Effector memory CD8-positive, alpha-beta T cell (primary cell): ENCODE measurements around the gene ITGA6.

Experiments used
- ATAC-seq: fragments of 150-1000 bp; cut with Tn5 transposase; replicated peaks from 2 replicates; pipeline ENCODE4 v1.10.0; 2021; ENCODE audit warnings: mild to moderate bottlenecking, moderate library complexity
- DNase-seq, 3 experiments: peaks; one replicate each; pipeline ENCODE4 v3.0.0; 2021
- H3K27ac Mint-ChIP-seq, 2 donors: one replicate each; pipeline ENCODE4 v1.8.0; 2022; ENCODE audit warnings: mild to moderate bottlenecking in 2 of 2, mixed read lengths in 2 of 2, moderate library complexity in 2 of 2
- H3K27me3 Mint-ChIP-seq, 2 donors: one replicate each; pipeline ENCODE4 v1.8.0; 2022; ENCODE audit warnings: mixed read lengths in 2 of 2
- H3K36me3 Mint-ChIP-seq: one replicate; pipeline ENCODE4 v1.8.0; 2022; ENCODE audit warnings: mild to moderate bottlenecking, moderate library complexity, mixed read lengths; ENCODE audit not compliant: insufficient read depth
- H3K4me1 Mint-ChIP-seq, 2 donors: one replicate each; pipeline ENCODE4 v1.8.0; 2022; ENCODE audit warnings: low read depth in 2 of 2, mixed read lengths in 2 of 2
- H3K4me3 Mint-ChIP-seq, 2 donors: one replicate each; pipeline ENCODE4 v1.8.0; 2022; ENCODE audit warnings: mild to moderate bottlenecking in 2 of 2, mixed read lengths in 2 of 2, moderate library complexity in 2 of 2
- H3K9me3 Mint-ChIP-seq, 2 donors: one replicate each; pipeline ENCODE4 v1.8.0; 2022; ENCODE audit warnings: mixed read lengths in 2 of 2

ITGA6 gene

DNA sequence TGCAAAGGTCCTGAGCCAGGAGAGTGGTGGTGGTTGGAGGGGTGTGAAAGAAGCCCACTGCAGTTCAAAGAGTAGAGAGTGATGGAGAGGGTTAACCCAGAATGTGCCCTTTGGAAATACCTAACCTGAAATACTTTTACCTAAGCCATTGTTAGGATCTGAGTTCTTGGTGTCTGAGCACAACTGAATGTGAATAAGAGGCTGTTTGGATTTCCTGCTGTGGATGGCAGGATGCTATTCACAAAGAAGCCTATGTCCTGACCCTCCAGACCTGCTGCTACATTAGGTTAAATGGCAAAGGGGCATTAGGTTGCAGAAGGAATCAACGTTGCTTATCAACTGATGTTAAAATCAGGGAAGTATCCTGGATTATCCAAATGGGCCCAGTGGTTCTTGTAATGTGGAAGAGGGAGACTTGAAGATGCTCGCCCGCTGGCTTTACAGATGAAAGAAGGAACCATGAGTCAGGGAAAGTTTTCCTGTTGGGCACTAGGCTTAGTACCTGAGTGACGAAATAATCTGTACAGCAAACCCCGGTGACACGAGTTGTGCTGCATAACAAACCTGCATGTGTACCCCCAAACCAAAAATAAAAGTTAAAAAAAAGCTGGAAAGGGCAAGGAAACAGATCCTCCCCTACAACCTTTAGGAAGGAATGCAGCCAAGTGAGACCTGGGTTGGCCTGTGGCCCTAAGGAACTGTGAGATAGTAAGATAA is 27.2 kb downstream of the ITGA6 start:
- no peaks in the 10 kb centered on the region for H3K27me3 Mint-ChIP-seq
- H3K4me3 Mint-ChIP-seq, result no peak overlapping the region
- H3K27ac Mint-ChIP-seq, result peak overlapping the region; percentile 26 to 51
- ATAC-seq (no peak), DNase-seq (no peak)
- peaks cover 41 to 52% of the 10 kb centered on the region in 2 donors for H3K4me1 Mint-ChIP-seq
- H3K36me3 Mint-ChIP-seq, result peaks cover 12% of the 10 kb centered on the region
- H3K9me3 Mint-ChIP-seq, result no peaks in the 10 kb centered on the region

DNA sequence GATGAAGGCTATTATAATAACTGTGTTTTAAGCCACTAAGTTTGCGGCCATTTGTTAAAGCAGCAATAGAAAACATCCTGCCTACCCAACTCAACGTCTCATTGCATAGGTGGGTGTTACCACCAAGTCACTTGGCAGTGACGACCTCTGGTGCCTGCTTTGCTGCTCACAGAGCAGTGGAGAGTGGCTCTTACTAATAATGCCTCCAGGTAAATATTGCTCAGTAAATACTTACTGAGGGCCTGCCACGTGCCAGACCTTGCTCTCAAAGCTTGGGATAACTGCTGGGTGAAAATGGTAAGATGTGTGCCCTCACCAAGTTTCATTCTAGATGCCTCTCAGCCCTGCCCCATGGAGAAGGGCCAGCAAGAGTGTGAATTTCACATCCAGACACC is 27.7 kb downstream of the ITGA6 start:
- Mint-ChIP-seq H3K36me3 (peaks cover 12% of the 10 kb centered on the region), H3K27ac (peak overlapping the region in 1 of 2 donors; percentile 26), H3K9me3 (no peaks in the 10 kb centered on the region), H3K4me3 (no peak overlapping the region), H3K27me3 (no peaks in the 10 kb centered on the region), H3K4me1 (peaks cover 44 to 53% of the 10 kb centered on the region in 2 donors)
- DNase-seq (no peak), ATAC-seq (no peak)

DNA sequence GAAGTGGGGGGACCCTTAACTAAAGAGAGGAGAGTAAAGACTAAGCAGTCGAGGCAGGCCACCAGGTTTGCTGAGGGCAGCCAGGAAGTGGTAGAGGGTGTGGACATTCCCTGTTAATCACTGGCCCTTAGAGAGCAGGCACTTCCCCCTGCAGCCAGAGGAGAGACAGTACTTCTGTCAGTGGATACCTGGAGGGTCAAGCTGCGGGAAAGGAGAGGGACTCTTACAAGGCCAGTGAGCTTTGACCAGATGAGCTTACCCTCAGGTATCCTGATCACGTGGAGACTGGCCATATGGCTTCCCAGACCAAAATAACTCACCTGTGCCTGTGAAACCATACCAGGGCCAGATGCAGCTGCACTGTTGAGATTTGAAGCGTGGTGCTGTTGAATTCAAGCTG is 28.6 kb downstream of the ITGA6 start:
- Mint-ChIP-seq H3K4me3 (no peak overlapping the region), H3K4me1 (peaks cover 47 to 58% of the 10 kb centered on the region in 2 donors)
- ATAC-seq, result no peak

DNA sequence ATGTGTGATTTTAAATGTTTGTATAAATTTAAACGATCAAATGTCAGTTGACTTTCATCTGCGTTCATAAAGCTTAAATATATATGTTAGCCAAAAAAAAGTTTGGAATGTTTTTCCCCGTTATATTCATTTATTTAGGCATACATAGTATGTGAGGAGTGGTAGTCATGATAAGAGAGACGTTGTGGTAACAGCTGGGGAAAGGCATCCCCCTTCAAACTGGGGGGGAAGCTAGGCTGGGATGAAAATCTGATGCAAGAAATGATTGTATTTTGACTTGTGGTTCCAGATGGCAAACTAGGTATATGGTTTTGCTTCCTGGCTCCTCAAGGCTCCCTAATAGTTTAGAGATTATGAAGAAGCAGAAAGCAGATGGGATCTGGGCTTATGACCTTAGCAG is 30.1 kb downstream of the ITGA6 start:
- Mint-ChIP-seq H3K27ac (peak overlapping the region; percentile 33 to 78), H3K36me3 (peaks cover 15% of the 10 kb centered on the region), H3K4me1 (peaks cover 54 to 68% of the 10 kb centered on the region in 2 donors), H3K4me3 (no peak overlapping the region), H3K27me3 (no peaks in the 10 kb centered on the region), H3K9me3 (no peaks in the 10 kb centered on the region)
- DNase-seq (no peak), ATAC-seq (no peak)

More for the DNA sequence above, 28.6 kb downstream of the ITGA6 start:
- no peak for DNase-seq
- no peaks in the 10 kb centered on the region for H3K27me3 Mint-ChIP-seq
- H3K9me3 Mint-ChIP-seq, result no peaks in the 10 kb centered on the region
- peaks cover 12% of the 10 kb centered on the region for H3K36me3 Mint-ChIP-seq
- H3K27ac Mint-ChIP-seq, result peak overlapping the region; percentile 11 to 59

DNA sequence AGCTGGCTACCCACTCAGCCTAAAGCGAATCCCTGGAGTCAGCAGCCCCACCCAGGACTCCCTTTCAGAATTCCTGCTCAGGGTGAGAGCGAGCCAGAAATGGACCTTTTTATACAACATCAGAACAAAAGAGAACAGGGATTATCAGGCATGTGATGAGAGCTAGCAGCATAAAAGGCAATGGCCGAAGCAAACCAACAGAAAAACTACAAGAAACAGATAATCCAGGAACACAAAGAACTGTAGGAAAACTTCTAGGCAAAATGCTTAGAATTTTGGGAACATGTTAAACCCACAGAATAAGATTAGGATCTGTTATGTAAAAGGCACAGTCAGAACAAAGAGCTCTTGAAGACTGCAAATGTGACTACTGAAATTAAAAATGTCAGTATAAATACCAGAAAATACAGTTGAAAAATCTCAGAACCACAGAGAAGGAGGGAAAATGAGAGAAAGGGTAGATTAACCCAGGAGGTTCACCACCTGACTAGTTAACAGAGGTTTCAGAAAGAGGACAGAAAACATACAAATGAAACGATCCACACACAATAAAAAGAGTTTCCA is 31.3 kb downstream of the ITGA6 start:
- no peak overlapping the region for H3K4me3 Mint-ChIP-seq
- no peaks in the 10 kb centered on the region for H3K9me3 Mint-ChIP-seq
- H3K4me1 Mint-ChIP-seq, result peaks cover 59 to 72% of the 10 kb centered on the region in 2 donors
- H3K36me3 Mint-ChIP-seq, result peaks cover 15% of the 10 kb centered on the region
- no peak for ATAC-seq
- no peaks in the 10 kb centered on the region for H3K27me3 Mint-ChIP-seq
- no peak for DNase-seq
- peak overlapping the region in 1 of 2 donors; percentile 33 for H3K27ac Mint-ChIP-seq

DNA sequence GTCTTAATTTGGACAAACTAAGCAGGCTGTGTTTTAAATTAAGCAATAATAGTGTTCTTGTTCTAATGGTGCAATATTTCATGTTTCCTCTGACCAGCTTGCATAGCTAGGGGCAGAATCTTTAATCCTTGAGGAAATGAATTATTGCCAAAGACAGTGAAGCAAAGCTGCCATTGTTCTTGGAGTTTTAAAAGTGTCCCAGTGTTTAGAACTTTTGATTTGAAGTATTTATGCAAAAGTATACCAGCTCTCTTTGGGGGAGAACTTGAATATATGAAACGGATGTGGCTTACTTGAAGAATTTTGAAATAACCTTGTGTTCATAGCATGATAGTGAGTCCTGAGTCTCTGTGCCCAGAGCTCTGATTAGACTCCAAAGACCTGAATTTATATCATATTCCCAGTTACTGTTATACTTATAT is 33.4 kb downstream of the ITGA6 start:
- no peaks in the 10 kb centered on the region for H3K27me3 Mint-ChIP-seq
- H3K36me3 Mint-ChIP-seq, result peaks cover 17% of the 10 kb centered on the region
- DNase-seq, result no peak
- H3K4me1 Mint-ChIP-seq, result peaks cover 68 to 79% of the 10 kb centered on the region in 2 donors
- H3K9me3 Mint-ChIP-seq, result no peaks in the 10 kb centered on the region
- H3K27ac Mint-ChIP-seq, result peak overlapping the region; percentile 33 to 49
- H3K4me3 Mint-ChIP-seq, result peak overlapping the region in 1 of 2 donors; percentile 83
- no peak for ATAC-seq

DNA sequence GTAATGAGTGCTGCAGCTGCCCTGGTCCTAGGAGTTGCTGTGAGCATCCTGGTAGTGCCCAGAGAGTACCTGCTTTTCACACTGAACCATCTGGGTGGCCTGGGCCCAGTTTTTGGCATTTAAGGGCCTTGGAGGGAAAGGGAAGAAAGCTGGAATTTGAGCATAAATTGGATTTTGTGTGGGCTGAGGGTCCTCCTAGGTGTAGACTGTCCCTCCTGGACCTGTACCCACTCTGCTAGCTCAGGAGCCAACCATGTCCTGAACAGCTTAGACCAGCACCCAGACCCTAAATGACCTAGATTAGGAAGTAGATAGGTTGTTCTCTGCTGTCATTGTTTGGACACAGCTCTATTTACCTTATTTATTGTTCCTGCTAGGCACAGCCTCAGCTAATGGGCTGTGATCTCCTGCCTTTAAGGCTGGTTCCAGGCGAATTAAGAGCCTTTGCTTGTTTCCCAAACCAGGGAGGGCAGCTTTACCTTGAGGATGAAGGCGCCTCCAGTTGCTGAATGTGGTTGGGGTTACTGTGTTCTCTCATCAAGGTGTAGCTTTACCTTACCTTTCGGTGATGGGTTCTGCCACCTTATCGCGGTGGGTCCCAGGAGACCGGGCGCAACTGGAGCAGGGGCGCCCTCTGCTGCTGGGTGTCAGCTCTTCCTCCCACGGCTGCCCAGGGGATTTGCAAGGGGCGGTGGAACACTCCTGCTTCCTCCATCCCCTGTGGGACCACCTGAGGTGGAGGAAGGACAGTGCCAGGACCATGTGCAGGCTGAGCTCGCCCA is 34.4 kb downstream of the ITGA6 start:
- ATAC-seq (peak; percentile 57), DNase-seq (peak; percentile 64 to 75 (median 66))
- H3K4me1 Mint-ChIP-seq, result peaks cover 68 to 76% of the 10 kb centered on the region in 2 donors
- H3K27ac Mint-ChIP-seq, result peak overlapping the region; percentile 49 to 69
- peak overlapping the region; percentile 67 to 83 for H3K4me3 Mint-ChIP-seq
- no peaks in the 10 kb centered on the region for H3K9me3 Mint-ChIP-seq
- H3K36me3 Mint-ChIP-seq, result peaks cover 17% of the 10 kb centered on the region
- H3K27me3 Mint-ChIP-seq, result no peaks in the 10 kb centered on the region

DNA sequence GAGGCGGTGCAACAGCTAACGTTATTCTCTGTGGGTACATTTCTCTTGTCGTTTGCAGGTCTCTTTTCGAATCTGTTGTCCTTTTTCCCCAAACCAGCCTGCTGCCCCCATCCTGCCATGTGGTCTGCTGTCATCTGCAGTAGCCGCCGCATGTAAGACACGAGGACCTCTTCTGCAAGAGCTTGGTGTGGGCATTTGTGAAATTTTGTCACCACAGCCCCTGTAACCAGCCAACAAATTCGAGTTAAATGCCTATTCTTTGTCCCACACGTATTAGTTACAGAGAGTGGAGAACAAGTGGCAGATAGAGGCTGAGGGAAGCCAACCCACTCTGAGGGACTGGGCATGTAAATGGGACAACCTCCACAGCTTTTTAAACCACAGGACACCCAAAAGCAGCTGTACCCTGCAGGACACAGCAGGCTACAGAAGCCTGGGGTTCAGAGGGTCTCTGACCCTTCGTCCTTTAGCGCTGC is 35.0 kb downstream of the ITGA6 start:
- Mint-ChIP-seq H3K27me3 (no peaks in the 10 kb centered on the region), H3K4me3 (peak overlapping the region; percentile 67 to 83), H3K9me3 (no peaks in the 10 kb centered on the region), H3K36me3 (peaks cover 13% of the 10 kb centered on the region), H3K27ac (peak overlapping the region; percentile 69 to 84), H3K4me1 (peaks cover 68 to 76% of the 10 kb centered on the region in 2 donors)
- peak; percentile 31 for ATAC-seq
- peak in 1 of 3 experiments; percentile 18 for DNase-seq

DNA sequence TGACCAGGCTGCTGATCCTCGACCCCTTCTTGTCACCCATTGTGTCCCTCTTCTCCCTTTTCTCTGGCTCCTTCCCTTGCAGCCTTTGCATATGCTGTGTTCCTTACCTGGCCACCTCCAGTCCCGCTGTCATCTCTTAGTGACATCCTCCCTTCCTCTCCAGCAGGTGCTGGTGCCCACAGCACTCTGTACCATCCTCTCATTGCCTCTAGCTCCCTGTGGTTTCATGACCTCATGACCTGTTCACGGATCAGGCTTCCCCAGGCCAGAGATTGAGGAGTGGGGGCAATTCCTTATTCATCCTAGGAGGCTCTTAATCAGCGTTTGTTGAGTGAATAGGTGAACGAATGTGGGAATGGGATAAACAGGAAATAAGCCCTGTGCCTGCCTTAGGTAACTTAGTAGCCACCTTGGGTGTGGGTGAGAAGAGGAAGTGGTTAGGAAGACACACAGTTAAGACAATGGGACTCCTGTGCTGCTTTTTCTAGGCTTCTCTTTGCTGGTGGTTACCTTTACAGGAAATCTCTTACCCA is 35.5 kb downstream of the ITGA6 start:
- peak overlapping the region; percentile 67 to 83 for H3K4me3 Mint-ChIP-seq

DNA sequence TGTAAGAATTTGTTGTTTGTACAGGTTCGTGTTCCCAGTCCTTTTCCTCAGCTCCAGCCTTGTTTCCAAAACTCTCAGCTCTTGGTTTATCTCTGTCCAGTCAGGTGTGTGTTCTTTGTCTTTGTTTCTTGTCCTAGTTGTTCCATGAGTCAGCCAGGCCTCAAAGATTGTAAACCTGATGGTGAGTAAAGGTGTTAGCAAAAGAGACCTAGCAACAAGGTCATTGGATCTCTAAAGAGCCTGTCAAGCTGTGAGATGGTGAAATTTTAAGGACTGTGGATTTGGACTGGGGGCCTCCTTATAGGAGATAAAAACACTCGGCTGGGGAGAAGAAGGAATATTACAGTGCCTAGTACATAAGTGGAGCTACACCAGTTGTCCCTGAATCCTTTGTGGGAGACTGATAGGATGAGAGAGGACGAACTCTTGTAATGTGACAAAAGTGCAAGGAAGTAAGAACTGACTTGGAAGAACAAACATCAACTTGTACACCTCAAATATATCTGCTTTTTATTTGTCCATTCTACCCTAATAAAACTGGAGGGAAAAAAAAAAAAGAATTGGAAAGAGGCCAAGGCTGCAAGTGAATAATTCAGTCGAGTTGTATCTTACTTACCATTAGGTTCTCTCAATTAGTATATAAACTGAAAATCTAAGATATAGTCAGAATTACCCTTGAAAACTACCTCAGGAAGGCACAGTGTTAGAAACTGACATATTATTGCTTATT is 37.2 kb downstream of the ITGA6 start:
- DNase-seq (no peak), ATAC-seq (no peak)
- Mint-ChIP-seq H3K9me3 (no peaks in the 10 kb centered on the region), H3K36me3 (peaks cover 15% of the 10 kb centered on the region), H3K27ac (peak overlapping the region; percentile 24 to 84), H3K27me3 (no peaks in the 10 kb centered on the region), H3K4me3 (peak overlapping the region; percentile 67 to 83), H3K4me1 (peaks cover 56 to 64% of the 10 kb centered on the region in 2 donors)

More for the DNA sequence above, 35.5 kb downstream of the ITGA6 start:
- peaks cover 15% of the 10 kb centered on the region for H3K36me3 Mint-ChIP-seq
- H3K27me3 Mint-ChIP-seq, result no peaks in the 10 kb centered on the region
- H3K9me3 Mint-ChIP-seq, result no peaks in the 10 kb centered on the region
- ATAC-seq (peak; percentile 83), DNase-seq (peak; percentile 40 to 46 (median 42))
- peak overlapping the region; percentile 24 to 84 for H3K27ac Mint-ChIP-seq
- peaks cover 64 to 76% of the 10 kb centered on the region in 2 donors for H3K4me1 Mint-ChIP-seq

DNA sequence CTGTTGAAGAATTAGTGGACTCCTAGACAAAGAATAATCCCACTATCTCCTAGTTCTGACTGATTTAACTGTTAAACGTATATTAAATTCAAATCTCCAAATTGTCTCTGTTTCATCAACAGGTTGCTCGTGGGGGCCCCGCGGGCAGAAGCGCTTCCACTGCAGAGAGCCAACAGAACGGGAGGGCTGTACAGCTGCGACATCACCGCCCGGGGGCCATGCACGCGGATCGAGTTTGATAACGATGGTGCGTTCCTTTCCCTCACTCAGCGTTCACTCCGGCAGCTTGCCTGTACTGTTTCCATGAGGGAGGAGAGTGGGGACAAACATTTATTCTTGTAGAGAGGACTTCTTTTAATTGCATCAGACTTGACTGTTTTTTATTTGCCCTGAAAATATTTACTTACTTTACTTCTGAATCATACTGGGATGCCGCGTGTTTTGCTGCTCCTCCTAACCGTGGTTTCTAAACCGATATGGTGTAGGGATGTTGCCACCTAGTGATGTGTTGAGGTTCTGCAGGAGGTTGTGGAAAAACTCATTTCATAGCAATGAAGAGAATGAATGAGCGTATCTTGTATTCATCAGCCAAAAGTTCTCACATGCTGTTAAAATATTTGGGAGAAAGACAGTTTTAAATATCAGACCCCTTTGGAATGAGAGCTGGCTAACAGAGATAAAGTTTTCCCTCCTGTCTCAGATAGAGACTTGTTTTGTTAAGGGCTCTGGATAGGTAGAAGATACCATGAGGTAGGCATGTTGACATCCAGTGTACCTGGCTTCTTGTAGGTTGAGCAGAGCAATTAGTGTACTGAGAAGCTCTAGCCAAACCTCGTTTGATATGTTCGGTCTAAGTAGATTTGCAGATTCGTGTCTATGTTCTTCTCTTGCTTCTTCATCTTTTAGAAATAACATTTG is 38.3 kb downstream of the ITGA6 start:
- Mint-ChIP-seq H3K36me3 (peaks cover 15% of the 10 kb centered on the region), H3K27me3 (no peaks in the 10 kb centered on the region), H3K4me3 (peak overlapping the region; percentile 65 to 83), H3K27ac (peak overlapping the region; percentile 2 to 24), H3K4me1 (peaks cover 47 to 53% of the 10 kb centered on the region in 2 donors), H3K9me3 (no peaks in the 10 kb centered on the region)
- ATAC-seq (peak; percentile 31), DNase-seq (peak; percentile 69 to 76 (median 73))

DNA sequence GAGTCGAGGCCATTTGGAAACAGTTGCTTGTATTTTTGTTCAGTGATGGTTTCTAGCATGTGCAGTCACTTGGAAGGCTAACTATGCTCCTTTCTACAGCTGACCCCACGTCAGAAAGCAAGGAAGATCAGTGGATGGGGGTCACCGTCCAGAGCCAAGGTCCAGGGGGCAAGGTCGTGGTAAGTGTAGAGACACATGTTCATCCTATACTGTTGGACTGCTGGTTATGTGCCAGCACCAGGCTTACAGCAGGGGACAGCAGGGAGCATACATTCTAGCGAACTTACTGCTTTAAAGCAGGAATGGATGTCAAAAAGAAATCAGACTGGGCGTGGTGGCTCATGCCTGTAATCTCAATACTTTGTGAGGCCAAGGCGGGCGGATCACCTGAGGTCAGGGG is 40.0 kb downstream of the ITGA6 start:
- no peak for ATAC-seq
- Mint-ChIP-seq H3K27me3 (no peaks in the 10 kb centered on the region), H3K9me3 (no peaks in the 10 kb centered on the region), H3K4me1 (peaks cover 33 to 37% of the 10 kb centered on the region in 2 donors), H3K27ac (no peak overlapping the region), H3K4me3 (no peak overlapping the region), H3K36me3 (peaks cover 18% of the 10 kb centered on the region)
- no peak for DNase-seq
